Measurements from ENCODE around the gene SERPINF2.

DNA sequence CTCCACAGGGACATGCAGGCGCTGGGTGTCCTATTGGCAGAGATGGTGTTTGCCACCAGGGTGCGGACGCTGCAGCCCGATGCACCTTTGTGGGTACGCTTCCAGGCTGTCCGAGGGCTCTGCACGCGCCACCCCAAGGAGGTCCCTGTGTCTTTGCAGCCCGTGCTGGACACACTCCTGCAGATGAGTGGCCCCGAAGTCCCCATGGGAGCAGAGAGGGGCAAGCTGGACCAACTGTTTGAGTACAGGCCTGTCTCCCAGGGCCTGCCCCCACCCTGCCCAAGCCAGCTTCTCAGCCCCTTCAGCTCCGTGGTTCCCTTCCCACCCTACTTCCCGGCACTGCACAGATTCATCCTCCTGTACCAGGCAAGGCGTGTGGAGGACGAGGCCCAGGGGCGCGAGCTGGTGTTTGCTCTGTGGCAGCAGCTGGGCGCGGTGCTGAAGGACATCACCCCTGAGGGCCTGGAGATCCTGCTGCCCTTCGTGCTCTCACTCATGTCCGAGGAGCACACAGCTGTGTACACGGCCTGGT, 15.3 kb upstream of the SERPINF2 start:
- TF ChIP-seq EZH2 (IDR thresholded peaks at IDR 0.05; ENCODE audit: borderline replicate concordance, insufficient read depth, low read length, poor library complexity, severe bottlenecking) (no peak), EP300 (conservative IDR thresholded peaks at IDR 0.05; ENCODE audit: poor library complexity, severe bottlenecking) (no peak), POLR2AphosphoS5 (IDR thresholded peaks at IDR 0.05) (no peak), TAF1 (IDR thresholded peaks at IDR 0.05; ENCODE audit: low read depth) (no peak)
- TF ChIP-seq, protein P1, sequence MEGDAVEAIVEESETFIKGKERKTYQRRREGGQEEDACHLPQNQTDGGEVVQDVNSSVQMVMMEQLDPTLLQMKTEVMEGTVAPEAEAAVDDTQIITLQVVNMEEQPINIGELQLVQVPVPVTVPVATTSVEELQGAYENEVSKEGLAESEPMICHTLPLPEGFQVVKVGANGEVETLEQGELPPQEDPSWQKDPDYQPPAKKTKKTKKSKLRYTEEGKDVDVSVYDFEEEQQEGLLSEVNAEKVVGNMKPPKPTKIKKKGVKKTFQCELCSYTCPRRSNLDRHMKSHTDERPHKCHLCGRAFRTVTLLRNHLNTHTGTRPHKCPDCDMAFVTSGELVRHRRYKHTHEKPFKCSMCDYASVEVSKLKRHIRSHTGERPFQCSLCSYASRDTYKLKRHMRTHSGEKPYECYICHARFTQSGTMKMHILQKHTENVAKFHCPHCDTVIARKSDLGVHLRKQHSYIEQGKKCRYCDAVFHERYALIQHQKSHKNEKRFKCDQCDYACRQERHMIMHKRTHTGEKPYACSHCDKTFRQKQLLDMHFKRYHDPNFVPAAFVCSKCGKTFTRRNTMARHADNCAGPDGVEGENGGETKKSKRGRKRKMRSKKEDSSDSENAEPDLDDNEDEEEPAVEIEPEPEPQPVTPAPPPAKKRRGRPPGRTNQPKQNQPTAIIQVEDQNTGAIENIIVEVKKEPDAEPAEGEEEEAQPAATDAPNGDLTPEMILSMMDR (IDR thresholded peaks at IDR 0.05; ENCODE audit: poor library complexity, severe bottlenecking) = no peak

All from neural cell (in vitro differentiated cells).